GM18499 (cell line): Measurements from ENCODE around the gene FSIP1.

Source experiments
- ATAC-seq: cut with Tn5 transposase; IDR thresholded peaks from one replicate; pipeline ENCODE4 v1.9.1; 2021; ENCODE audit warnings: moderate number of reproducible peaks; ENCODE audit not compliant: insufficient read depth, unreplicated experiment

Gene FSIP1

GRCh38 chr15:39690881-39691634 lies 91.6 kb downstream of the FSIP1 start:
- no peak for ATAC-seq

- ATAC-seq: no peak
Observed at GRCh38 chr15:39687965-39688364, 94.7 kb downstream of the FSIP1 start.

- no peak for ATAC-seq
Observed at GRCh38 chr15:39685999-39686613, 96.5 kb downstream of the FSIP1 start.

- no peak for ATAC-seq
Observed at GRCh38 chr15:39685367-39685766, 97.3 kb downstream of the FSIP1 start.

- ATAC-seq: no peak
Observed at GRCh38 chr15:39684233-39684632, 98.4 kb downstream of the FSIP1 start.

- ATAC-seq: no peak
Observed at GRCh38 chr15:39682366-39682765, 100.3 kb downstream of the FSIP1 start.

GRCh38 chr15:39680868-39681267 lies 101.8 kb downstream of the FSIP1 start:
- ATAC-seq: no peak

- ATAC-seq: no peak
Observed at GRCh38 chr15:39672666-39673065, 110.0 kb downstream of the FSIP1 start.

- no peak for ATAC-seq
Observed at GRCh38 chr15:39672184-39672583, 110.5 kb downstream of the FSIP1 start.

- no peak for ATAC-seq
Observed at GRCh38 chr15:39670687-39671086, 112.0 kb downstream of the FSIP1 start.

- no peak for ATAC-seq
Observed at GRCh38 chr15:39669661-39670060, 113.0 kb downstream of the FSIP1 start.

- ATAC-seq: no peak
Observed at GRCh38 chr15:39669241-39669640, 113.4 kb downstream of the FSIP1 start.

- no peak for ATAC-seq
Observed at GRCh38 chr15:39668457-39668856, 114.2 kb downstream of the FSIP1 start.

- no peak for ATAC-seq
Observed at GRCh38 chr15:39667382-39668127, 115.1 kb downstream of the FSIP1 start.

- ATAC-seq: no peak
Observed at GRCh38 chr15:39666677-39667076, 116.0 kb downstream of the FSIP1 start.

- ATAC-seq: no peak
Observed at GRCh38 chr15:39665629-39666250, 116.9 kb downstream of the FSIP1 start.

GRCh38 chr15:39663704-39664250 lies 118.9 kb downstream of the FSIP1 start:
- ATAC-seq: no peak

GRCh38 chr15:39661776-39662175 lies 120.9 kb downstream of the FSIP1 start:
- ATAC-seq: no peak

- ATAC-seq: no peak
Observed at GRCh38 chr15:39658740-39659139, 123.9 kb downstream of the FSIP1 start.

GRCh38 chr15:39657668-39658067 lies 125.0 kb downstream of the FSIP1 start:
- no peak for ATAC-seq

GRCh38 chr15:39657181-39657580 lies 125.5 kb downstream of the FSIP1 start:
- no peak for ATAC-seq
